Spinal cord (tissue), 10 donors: Measurements from ENCODE around the gene SEL1L. TPM values are rescaled to one million over a fixed set of nuclear protein-coding genes. Genes with fewer than 3 reads are reported as not detected.

Experiments used
- DNase-seq, 6 donors: peaks; one replicate each; pipeline versions ENCODE4 v3.0.0 to v3.0.0-alpha.2; 2013 to 2015; ENCODE audit warnings: low spot score in 6 of 6, low read depth in 4 of 6
- H3K27ac ChIP-seq: one replicate; pipeline ENCODE4 v1.5.1; 2013; ENCODE audit warnings: low read depth, low read length, control low read depth
- H3K27me3 ChIP-seq: one replicate; pipeline ENCODE4 v1.6.1; 2013; ENCODE audit warnings: low read length; ENCODE audit not compliant: control insufficient read depth, insufficient read depth
- H3K36me3 ChIP-seq: one replicate; pipeline ENCODE4 v1.6.1; 2013; ENCODE audit warnings: low read length; ENCODE audit not compliant: control insufficient read depth, insufficient read depth
- H3K4me1 ChIP-seq: one replicate; pipeline ENCODE4 v1.6.1; 2013; ENCODE audit warnings: low read length; ENCODE audit not compliant: control insufficient read depth, insufficient read depth
- H3K4me3 ChIP-seq: one replicate; pipeline ENCODE4 v1.5.1; 2013; ENCODE audit warnings: low read depth, low read length, control low read depth
- H3K9me3 ChIP-seq: one replicate; pipeline ENCODE4 v1.6.1; 2013; ENCODE audit warnings: low read length; ENCODE audit not compliant: control insufficient read depth, insufficient read depth
- WGBS: methylation state at CpG from one replicate; pipeline ENCODE4 v1.1.5; 2013; ENCODE audit warnings: missing lambda C conversion rate; ENCODE audit not compliant: insufficient coverage; 5-methylcytosine and 5-hydroxymethylcytosine counted together
- polyA plus RNA-seq, 2 donors: library from polyadenylated mRNA; unstranded; fragments of 120-200 nt; gene quantifications; one replicate each; pipeline ENCODE4 v1.2.1, GENCODE V29; 2013; ENCODE audit not compliant: insufficient read length in 2 of 2
- total RNA-seq, 2 donors: library from RNA; depleted of rRNA in 1 of 2; stranded (reverse); fragments of 120-200 nt in 1 of 2; fragments of >200 nt in 1 of 2; gene quantifications; one replicate each; pipeline versions ENCODE4 v1.2.3 to v1.2.4, GENCODE V29; 2013 to 2014
- donor health status: healthy.

Gene SEL1L
- total and polyA plus RNA-seq, 4 donors, result 34.2 to 82.7 (median 48.7) TPM

- no peak for DNase-seq
- Histone ChIP-seq H3K4me3 (no peak overlapping the region), H3K9me3 (no peaks in the 10 kb centered on the region), H3K27ac (no peak overlapping the region), H3K4me1 (peaks cover 2% of the 10 kb centered on the region), H3K36me3 (no peaks in the 10 kb centered on the region), H3K27me3 (peaks cover 11% of the 10 kb centered on the region)
- no CpG with 5 or more reads among the region's 5 CpGs for WGBS
Measured at GRCh38 chr14:81441626-81442134, 92.0 kb downstream of the SEL1L start.

DNA sequence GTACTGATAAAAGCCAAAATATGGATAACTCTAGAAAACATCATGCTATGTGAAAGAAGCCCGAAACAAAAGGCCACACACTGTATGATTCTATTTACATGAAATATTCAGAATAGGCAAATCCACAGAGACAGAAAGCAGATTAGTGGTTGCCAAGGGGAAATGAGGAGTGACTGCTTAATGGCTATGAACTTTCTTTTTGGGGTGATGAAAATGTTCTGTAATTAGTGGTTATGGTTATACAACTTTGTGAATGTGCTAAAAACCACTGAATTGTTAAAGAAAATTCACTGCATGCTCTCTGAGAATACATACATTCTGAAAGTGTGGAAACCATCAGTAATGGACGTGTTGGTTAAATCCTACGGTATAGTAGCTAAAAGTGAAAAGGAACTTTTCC lies 93.6 kb downstream of the SEL1L start:
- DNase-seq, result no peak
- no peaks in the 10 kb centered on the region for H3K36me3 ChIP-seq
- peaks cover 14% of the 10 kb centered on the region for H3K27me3 ChIP-seq
- H3K9me3 ChIP-seq, result no peaks in the 10 kb centered on the region
- 69% methylated on average over 2 of the region's 3 CpGs for WGBS
- no peak overlapping the region for H3K27ac ChIP-seq
- no peak overlapping the region for H3K4me3 ChIP-seq
- H3K4me1 ChIP-seq, result peaks cover 11% of the 10 kb centered on the region

- Histone ChIP-seq H3K27me3 (peaks cover 14% of the 10 kb centered on the region), H3K9me3 (no peaks in the 10 kb centered on the region), H3K27ac (no peak overlapping the region), H3K4me3 (peak overlapping the region; percentile 64), H3K4me1 (peaks cover 15% of the 10 kb centered on the region), H3K36me3 (no peaks in the 10 kb centered on the region)
- DNase-seq, result no peak
- WGBS, result no CpG with 5 or more reads among the region's 4 CpGs
Measured at GRCh38 chr14:81437244-81437643, 96.4 kb downstream of the SEL1L start.

DNA sequence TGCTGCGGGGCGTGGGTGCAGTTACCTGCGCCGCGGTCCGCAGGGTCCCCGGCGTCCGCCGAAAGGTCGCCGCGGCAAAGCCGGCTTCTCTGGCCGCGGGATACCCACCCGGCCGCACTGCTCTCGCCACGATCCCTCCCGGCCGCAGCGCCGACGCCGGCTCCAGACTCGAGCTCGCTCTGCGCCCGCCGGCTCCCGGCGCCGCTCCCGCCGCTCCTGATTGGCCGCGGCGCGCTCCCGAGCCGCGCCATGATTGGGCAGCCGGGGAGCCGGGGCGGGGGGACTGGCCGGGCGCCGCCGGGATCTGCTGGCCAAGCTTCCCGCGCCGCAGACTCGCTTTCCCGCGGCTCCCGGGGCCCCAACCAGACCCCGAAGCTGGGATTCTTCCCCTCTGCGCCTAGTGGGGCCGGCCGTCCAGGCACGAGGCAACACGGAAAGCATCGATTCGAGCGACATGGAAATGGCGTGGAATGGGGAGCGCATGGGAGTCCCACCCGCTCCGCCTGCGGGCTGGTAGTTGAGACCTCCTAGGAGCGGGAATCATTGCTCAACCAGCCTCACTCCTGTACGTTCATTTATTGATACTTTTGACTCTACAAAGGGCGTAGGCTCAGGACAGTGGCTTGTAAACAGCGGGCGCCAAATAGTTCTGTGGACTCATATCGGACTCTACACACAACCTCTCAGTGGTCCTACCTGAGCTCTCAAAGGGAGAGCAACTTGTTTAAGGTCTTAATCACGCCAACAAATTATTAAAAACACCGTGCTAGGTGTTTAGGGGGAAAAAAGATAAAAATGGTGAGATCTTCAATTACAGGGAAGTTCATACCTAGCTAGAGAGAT lies 97.1 kb downstream of the SEL1L start:
- Histone ChIP-seq H3K9me3 (no peaks in the 10 kb centered on the region), H3K4me3 (peak overlapping the region; percentile 64), H3K36me3 (no peaks in the 10 kb centered on the region), H3K4me1 (peaks cover 15% of the 10 kb centered on the region), H3K27ac (peak overlapping the region; percentile 43), H3K27me3 (peaks cover 14% of the 10 kb centered on the region)
- under 1% methylated on average over 77 of the region's 79 CpGs for WGBS
- peak; percentile 70 to 96 (median 80) for DNase-seq

DNA sequence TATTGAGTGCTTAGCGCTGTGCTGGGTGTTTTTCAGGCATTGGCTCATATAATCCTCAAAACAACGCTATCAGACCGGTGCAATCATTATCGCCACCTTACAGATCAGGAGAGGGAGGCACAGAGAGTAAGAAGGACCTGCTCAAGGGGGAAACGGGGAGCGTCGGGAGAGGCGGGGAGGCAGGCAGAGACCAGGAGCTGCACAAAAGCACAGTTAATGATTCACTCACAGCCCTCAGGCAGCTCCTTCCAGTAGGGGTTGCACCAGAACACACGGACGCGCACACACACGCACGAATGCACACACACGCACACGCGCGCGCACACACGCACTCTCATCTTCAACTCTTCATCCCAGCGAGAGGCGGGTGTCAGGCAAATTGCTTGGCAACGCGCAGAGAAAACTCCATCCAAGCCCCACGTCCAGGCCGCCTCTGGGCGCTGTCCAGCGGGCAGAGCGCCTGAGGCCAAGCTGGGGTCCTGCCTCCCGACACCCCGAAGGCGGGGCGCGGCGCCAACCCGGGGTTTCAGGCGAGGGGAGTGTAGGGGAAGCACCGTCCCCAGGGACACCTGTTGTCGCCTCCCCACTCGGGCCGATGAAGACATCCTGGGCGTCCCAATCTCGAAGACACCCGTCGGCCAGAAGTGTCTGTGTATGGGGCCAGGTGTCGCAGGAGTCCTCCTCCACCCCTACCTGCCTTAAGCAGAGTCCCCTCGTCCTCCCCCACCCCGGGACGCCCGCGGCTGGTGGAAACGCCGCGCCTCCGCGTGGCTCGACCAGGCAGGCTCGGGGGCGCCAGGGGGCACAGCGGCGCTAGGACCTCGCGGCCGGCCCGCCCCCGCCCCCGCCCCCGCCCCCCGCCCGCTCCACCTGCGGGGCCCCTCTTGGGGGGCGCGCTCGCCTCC lies 98.0 kb downstream of the SEL1L start:
- peaks cover 20% of the 10 kb centered on the region for H3K4me1 ChIP-seq
- peaks cover 12% of the 10 kb centered on the region for H3K27me3 ChIP-seq
- peak overlapping the region; percentile 36 for H3K27ac ChIP-seq
- H3K4me3 ChIP-seq, result peak overlapping the region; percentile 63
- no peaks in the 10 kb centered on the region for H3K36me3 ChIP-seq
- H3K9me3 ChIP-seq, result no peaks in the 10 kb centered on the region
- WGBS, result 0% methylated on average over 65 of the region's 73 CpGs
- peak in 5 of 6 donors; percentile 54 to 93 (median 64) for DNase-seq

GRCh38 chr14:81435048-81435390 lies 98.6 kb downstream of the SEL1L start:
- H3K27me3 ChIP-seq, result peaks cover 12% of the 10 kb centered on the region
- H3K4me1 ChIP-seq, result peaks cover 21% of the 10 kb centered on the region
- H3K36me3 ChIP-seq, result no peaks in the 10 kb centered on the region
- H3K27ac ChIP-seq, result peak overlapping the region; percentile 36
- no peaks in the 10 kb centered on the region for H3K9me3 ChIP-seq
- peak overlapping the region; percentile 63 for H3K4me3 ChIP-seq
- DNase-seq, result no peak
- no CpG with 5 or more reads among the region's 6 CpGs for WGBS

GRCh38 chr14:81434230-81434629 lies 99.4 kb downstream of the SEL1L start:
- peak in 1 of 6 donors; percentile 47 for DNase-seq
- H3K9me3 ChIP-seq, result no peaks in the 10 kb centered on the region
- 44% methylated on average over 1 of the region's 4 CpGs for WGBS
- H3K36me3 ChIP-seq, result no peaks in the 10 kb centered on the region
- peak overlapping the region; percentile 63 for H3K4me3 ChIP-seq
- no peak overlapping the region for H3K27ac ChIP-seq
- peaks cover 12% of the 10 kb centered on the region for H3K27me3 ChIP-seq
- H3K4me1 ChIP-seq, result peaks cover 23% of the 10 kb centered on the region

DNA sequence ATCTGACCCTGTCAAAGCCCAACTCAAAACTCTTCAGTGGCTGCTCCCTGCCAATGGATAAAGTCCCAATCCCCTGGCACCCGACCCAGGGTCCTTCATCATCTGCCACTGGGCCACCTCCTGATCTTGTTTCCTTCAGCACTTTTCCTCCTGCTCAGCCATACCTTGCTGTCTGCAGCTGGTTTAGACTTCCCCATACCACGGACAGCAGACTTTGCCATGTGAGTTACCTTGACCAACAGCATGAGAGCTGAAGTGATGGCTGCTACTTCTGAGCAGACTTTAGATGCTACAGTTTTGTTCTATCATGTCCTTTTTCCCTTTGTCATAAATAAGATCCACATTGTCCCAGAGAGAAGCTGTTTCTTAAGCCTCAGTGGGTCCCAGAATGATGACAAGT lies 100.3 kb downstream of the SEL1L start:
- H3K36me3 ChIP-seq, result no peaks in the 10 kb centered on the region
- 88% methylated on average over 2 of the region's 2 CpGs for WGBS
- no peak for DNase-seq
- H3K9me3 ChIP-seq, result no peaks in the 10 kb centered on the region
- H3K4me3 ChIP-seq, result no peak overlapping the region
- peaks cover 6% of the 10 kb centered on the region for H3K27me3 ChIP-seq
- H3K4me1 ChIP-seq, result peaks cover 23% of the 10 kb centered on the region
- no peak overlapping the region for H3K27ac ChIP-seq

DNA sequence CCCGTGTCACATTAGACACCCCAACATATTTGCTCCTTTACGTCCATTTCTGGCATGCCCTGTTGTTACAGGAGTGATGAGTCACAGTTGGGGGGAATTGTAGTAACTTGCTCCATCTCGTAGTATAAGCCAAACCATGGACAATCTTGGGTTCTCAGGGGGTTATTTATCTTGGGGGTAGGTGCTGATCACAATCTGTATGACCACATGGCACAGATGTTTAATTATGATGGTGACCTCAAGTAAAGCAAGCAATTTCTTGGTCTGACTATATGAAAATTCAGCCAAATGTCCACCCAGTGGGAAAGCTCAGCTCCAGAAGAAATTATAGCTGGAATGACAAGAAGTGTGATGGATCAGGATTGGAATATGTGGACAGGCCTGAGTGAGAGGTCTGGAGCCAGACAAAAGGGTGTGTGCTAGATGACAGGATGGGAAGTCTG lies 101.4 kb downstream of the SEL1L start:
- 80% methylated on average over 1 of the region's 3 CpGs for WGBS
- DNase-seq, result no peak
- H3K9me3 ChIP-seq, result no peaks in the 10 kb centered on the region
- peaks cover 23% of the 10 kb centered on the region for H3K4me1 ChIP-seq
- H3K27me3 ChIP-seq, result peaks cover 3% of the 10 kb centered on the region
- H3K27ac ChIP-seq, result no peak overlapping the region
- no peaks in the 10 kb centered on the region for H3K36me3 ChIP-seq
- no peak overlapping the region for H3K4me3 ChIP-seq
